Measurements from ENCODE around the gene LRIG1. TPM values are rescaled to one million over a fixed set of nuclear protein-coding genes. Genes with fewer than 3 reads are reported as not detected.

Gene LRIG1
- total RNA-seq, 1 experiment from 2014 or later: 5.3 TPM

- in situ Hi-C loops (cut with HindIII; ENCODE audit: low pct_unique_long_range_greater_than_20kb, low sequenced_read_pairs) (no loop called here), intact Hi-C loops (cut with micrococcal nuclease; ENCODE audit: unreplicated experiment) (no loop called here)
- DNase-seq (ENCODE audit: low read depth, low spot score) (no peak), ATAC-seq (no peak)
- POLR2A ChIA-PET: interaction anchor here (0.5 kb wide), 1 partner anchor 31 kb away, joined by 7 read pairs; no protein-coding TSS in a partner anchor
- CTCF ChIA-PET: no interaction called here
- Histone ChIP-seq H3K4me3 (ENCODE audit: low read depth in 2 of 2, low read length in 2 of 2) (no peak overlapping the region), H3K9me3 (ENCODE audit: control insufficient read depth, insufficient read depth, low read depth, low read length) (no peaks in the 10 kb centered on the region), H3K4me1 (ENCODE audit: control insufficient read depth, insufficient read depth, low read length) (no peaks in the 10 kb centered on the region), H3K36me3 (ENCODE audit: control insufficient read depth, insufficient read depth, low read length) (no peaks in the 10 kb centered on the region), H3K27me3 (ENCODE audit: control insufficient read depth, insufficient read depth, low read length) (no peaks in the 10 kb centered on the region), H3K27ac (ENCODE audit: low read length) (no peak overlapping the region)
- TF ChIP-seq SIN3A (IDR thresholded peaks at IDR 0.05; ENCODE audit: borderline replicate concordance, insufficient read depth, low read depth, low read length) (no peak), TCF7L2 (IDR thresholded peaks at IDR 0.05; ENCODE audit: low read depth, low read length) (no peak)
- no TSS peak for BruUV-seq (replicated peaks)
Observed at GRCh38 chr3:66435989-66436388, 64.8 kb downstream of the LRIG1 start.

GRCh38 chr3:66434726-66435125 lies 66.1 kb downstream of the LRIG1 start:
- CTCF ChIA-PET: no interaction called here
- H3K27ac ChIP-seq (ENCODE audit: low read length): no peak overlapping the region
- no peaks in the 10 kb centered on the region for H3K4me1 ChIP-seq (ENCODE audit: control insufficient read depth, insufficient read depth, low read length)
- H3K9me3 ChIP-seq (ENCODE audit: control insufficient read depth, insufficient read depth, low read depth, low read length): no peaks in the 10 kb centered on the region
- POLR2A ChIA-PET: no interaction called here
- intact Hi-C loops (cut with micrococcal nuclease; ENCODE audit: unreplicated experiment) (no loop called here), in situ Hi-C loops (cut with HindIII; ENCODE audit: low pct_unique_long_range_greater_than_20kb, low sequenced_read_pairs) (no loop called here)
- no peak for TF ChIP-seq TCF7L2 (IDR thresholded peaks at IDR 0.05; ENCODE audit: low read depth, low read length)
- TF ChIP-seq REST (IDR thresholded peaks at IDR 0.05; ENCODE audit: insufficient read depth in 1 of 2, low read depth in 2 of 2, low read length in 1 of 2): no peak
- TF ChIP-seq CTCF (IDR thresholded peaks at IDR 0.05): no peak
- no peak for TF ChIP-seq SIN3A (IDR thresholded peaks at IDR 0.05; ENCODE audit: borderline replicate concordance, insufficient read depth, low read depth, low read length)
- no peak for TF ChIP-seq POLR2AphosphoS5 (IDR thresholded peaks at IDR 0.05; ENCODE audit: low read depth, low read length)
- H3K27me3 ChIP-seq (ENCODE audit: control insufficient read depth, insufficient read depth, low read length): no peaks in the 10 kb centered on the region
- no TSS peak for BruUV-seq (replicated peaks)
- ATAC-seq (no peak), DNase-seq (ENCODE audit: low read depth, low spot score) (no peak)
- no peak overlapping the region for H3K4me3 ChIP-seq (ENCODE audit: low read depth in 2 of 2, low read length in 2 of 2)
- H3K36me3 ChIP-seq (ENCODE audit: control insufficient read depth, insufficient read depth, low read length): no peaks in the 10 kb centered on the region

- intact Hi-C loops (cut with micrococcal nuclease; ENCODE audit: unreplicated experiment) (no loop called here), in situ Hi-C loops (cut with HindIII; ENCODE audit: low pct_unique_long_range_greater_than_20kb, low sequenced_read_pairs) (no loop called here)
- CTCF ChIA-PET: no interaction called here
- POLR2A ChIA-PET: no interaction called here
- H3K4me1 ChIP-seq (ENCODE audit: control insufficient read depth, insufficient read depth, low read length): no peaks in the 10 kb centered on the region
- no peak for DNase-seq (ENCODE audit: low read depth, low spot score)
- TF ChIP-seq TCF7L2 (IDR thresholded peaks at IDR 0.05; ENCODE audit: low read depth, low read length) (no peak), POLR2AphosphoS5 (IDR thresholded peaks at IDR 0.05; ENCODE audit: low read depth, low read length) (no peak), CTCF (IDR thresholded peaks at IDR 0.05) (no peak), SIN3A (IDR thresholded peaks at IDR 0.05; ENCODE audit: borderline replicate concordance, insufficient read depth, low read depth, low read length) (no peak), REST (IDR thresholded peaks at IDR 0.05; ENCODE audit: insufficient read depth in 1 of 2, low read depth in 2 of 2, low read length in 1 of 2) (no peak)
- no peak for ATAC-seq
- H3K27ac ChIP-seq (ENCODE audit: low read length): no peak overlapping the region
- no peaks in the 10 kb centered on the region for H3K27me3 ChIP-seq (ENCODE audit: control insufficient read depth, insufficient read depth, low read length)
- no TSS peak for BruUV-seq (replicated peaks)
- H3K9me3 ChIP-seq (ENCODE audit: control insufficient read depth, insufficient read depth, low read depth, low read length): no peaks in the 10 kb centered on the region
- no peaks in the 10 kb centered on the region for H3K36me3 ChIP-seq (ENCODE audit: control insufficient read depth, insufficient read depth, low read length)
- no peak overlapping the region for H3K4me3 ChIP-seq (ENCODE audit: low read depth in 2 of 2, low read length in 2 of 2)
Observed at GRCh38 chr3:66433522-66433782, 67.4 kb downstream of the LRIG1 start.

Data from Panc1 (cell line).